DMS79 treated with DMSO at 0.1 percent for 48 hours (cell line): ENCODE measurements around the gene NDUFB2.
A peak's percentile ranks its signal among the peaks of the same experiment; 100 is the strongest.
"Not testable (repeated sequence)": the region's sequence is repeated elsewhere in the genome, so short reads cannot be mapped to it uniquely, and the experiment has no call there.

Source experiments
- DNase-seq: peaks from one replicate; lab custom pipeline; 2025; lab: John Stamatoyannopoulos, UW

The NDUFB2 gene

DNA sequence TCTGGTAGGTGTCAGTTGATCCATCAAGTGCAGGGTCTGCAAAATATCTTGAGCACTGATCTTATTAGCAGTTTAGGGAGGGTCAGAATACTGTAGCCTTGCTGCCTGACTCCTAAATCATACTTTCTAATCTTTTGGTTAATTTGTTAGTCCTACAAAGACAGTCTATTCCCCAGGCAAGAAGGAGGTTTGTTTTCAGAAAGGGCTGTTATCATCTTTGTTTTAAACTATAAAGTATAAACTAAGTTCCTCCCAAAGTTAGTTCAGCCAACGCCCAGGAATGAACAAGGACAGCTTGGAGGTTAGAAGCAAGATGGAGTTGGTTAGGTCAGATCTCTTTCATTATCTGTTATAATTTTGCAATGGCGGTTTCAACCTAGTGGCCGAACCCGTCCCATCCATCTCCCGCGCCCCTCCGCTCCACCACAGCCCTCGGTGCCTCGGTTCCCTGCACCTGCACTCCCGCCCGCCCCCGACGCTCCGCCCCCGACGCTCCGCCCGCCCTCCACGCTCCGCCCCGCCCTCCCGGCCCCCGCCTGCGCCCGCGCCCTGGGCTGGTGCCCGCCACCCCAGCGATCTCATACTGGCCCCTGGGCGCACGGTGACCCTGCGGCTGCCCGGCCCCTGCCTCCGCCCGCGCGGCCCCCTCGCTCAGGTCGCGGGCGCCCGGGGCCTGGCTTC, 24.0 kb upstream of the NDUFB2 start, which contains the start of gene ADCK2:
TSS of gene ADCK2 (plus strand) at position 564 of the 681 bp plus-strand sequence. CDS start 386 bp downstream, outside the sequence.
- DNase-seq, result peak; percentile 58

DNA sequence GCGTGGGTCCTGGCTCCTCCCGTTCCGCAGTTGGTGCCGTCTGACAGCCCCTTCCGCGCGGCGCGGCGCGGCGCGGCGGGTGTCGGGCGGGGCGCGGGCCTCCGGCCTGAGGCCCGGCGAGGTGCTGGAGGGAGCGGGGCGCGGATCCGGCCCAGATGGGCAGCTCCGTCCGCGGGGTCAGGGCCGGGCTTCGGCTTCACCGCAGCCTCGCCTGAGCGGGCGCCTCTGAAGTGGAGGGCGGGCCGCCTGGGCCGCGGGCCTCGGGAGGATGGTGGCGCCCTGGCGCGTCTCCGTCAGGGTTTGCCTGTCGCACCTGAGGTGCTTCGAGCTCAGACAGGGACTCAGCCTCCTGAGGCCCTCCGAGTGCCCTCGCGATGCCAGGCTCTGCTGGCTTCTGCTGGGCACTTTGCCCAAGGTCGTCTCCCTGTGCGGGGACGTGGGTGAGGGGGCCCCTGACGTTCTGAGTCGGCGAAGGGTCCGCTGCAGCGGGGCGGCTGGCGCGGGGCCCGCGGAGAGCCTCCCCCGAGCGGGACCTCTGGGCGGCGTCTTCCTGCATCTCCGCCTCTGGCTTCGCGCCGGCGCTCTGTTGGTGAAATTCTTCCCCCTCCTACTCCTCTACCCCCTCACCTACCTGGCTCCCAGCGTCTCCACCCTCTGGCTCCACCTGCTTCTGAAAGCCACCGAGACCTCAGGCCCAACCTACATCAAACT, 23.3 kb upstream of the NDUFB2 start:
- peak; percentile 55 for DNase-seq

DNA sequence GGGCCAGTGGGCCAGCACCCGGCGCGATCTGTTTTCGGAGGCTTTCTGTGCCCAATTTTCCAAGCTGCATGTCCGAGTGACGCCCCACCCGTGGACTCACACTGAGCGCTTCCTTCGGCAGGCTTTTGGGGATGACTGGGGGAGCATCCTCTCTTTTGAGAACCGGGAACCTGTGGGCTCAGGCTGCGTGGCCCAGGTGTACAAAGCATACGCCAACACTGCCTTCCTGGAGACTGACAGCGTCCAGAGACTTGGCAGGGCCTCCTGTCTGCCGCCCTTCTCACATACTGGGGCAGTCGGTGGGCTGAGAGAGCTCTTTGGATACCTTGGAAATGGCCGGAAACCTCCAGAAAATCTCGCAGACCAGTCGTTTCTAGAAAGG, 22.7 kb upstream of the NDUFB2 start:
- DNase-seq, result peak; percentile 50

DNA sequence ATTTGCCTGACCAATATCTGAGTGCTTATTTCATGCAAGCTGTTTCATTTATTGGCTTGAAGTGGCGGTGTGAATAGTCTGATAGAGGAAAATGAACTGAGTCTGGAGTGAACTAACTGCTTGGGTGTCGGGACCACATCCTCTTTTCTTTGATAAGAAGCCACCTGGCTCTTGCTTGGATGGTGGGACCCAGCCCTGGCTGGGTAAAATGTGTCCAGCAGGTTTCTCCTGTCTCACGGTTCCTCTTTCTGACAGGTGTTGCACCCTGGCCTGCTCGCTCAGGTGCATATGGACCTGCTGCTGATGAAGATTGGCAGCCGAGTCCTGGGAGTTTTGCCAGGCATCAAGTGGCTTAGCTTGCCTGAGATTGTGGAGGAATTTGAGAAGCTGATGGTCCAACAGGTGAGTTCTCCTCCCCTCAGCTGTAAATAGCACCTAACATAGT, 22.1 kb upstream of the NDUFB2 start:
- peak; percentile 72 for DNase-seq

DNA sequence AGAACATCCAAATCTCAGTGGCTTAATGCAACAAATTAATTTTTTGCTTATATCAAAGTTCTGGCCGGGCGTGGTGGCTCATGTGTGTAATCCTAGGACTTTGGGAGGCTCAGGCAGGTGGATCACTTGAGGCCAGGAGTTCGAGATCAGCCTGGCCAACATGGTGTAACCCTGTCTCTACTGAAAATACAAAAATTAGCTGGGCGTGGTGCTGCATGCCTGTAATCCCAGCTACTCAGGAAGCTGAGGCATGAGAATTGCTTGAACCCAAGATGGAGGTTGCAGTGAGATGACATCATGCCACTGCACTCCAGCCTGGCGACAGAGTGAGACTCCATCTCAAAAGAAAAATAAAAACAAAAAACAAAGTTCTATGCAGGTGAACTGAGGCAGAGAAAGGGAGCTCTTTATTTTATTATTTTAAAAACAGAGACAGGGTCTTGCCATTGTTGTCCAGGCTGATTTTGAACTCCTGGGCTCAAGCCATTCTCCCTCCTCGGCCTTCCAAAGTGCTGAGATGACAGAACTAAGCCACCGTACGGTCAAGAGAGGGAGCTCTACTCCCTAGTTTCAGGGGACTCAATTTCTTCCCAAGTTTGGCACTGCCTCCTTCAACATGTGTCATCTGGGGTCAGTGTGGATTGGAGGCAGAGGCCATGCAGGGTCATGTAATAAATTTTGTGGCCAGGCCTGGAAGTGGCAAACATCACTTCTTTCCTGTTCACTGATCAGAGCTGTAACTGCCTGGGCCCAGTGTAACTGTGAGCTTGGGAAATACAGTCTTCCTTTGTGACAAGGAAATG, 21.4 kb upstream of the NDUFB2 start:
- DNase-seq, result peak; percentile 2

DNA sequence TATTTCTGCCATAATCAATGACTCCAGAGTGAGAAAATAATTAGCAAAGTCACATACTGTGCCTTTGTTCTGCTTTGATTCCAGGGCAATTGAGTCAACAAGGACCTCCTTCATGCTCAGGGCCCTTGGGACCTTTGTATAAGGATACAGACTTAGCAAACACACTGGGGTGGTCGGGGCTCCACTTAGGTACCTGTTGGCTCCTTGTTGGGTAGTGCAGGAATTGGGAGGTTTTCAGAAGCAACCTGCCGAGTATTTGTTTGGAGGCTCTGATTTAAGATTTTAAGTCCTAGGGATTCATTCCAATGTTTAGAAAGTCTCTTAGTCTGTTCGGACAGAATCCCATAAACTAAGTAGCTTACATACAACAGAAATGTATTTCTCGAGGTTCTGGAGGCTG, 20.8 kb upstream of the NDUFB2 start:
- DNase-seq, result no peak

DNA sequence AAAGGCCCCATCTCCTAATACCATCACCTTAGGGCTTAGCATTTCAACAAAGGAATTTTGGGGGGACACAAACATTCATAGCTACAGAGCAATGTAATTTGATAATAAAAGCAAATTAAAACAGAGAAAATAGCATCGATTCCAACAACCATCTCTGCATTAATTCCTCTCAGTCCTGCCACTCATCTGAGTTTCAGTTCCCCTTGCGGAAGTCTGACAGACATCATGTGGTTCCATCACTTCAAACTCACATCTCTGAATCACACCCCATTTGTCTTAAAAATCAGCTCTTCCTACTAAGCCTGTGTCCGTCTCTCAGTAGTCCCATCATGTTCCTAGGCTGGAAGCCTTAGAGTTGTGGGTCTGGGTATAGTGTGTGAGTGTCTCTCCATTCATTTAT, 20.2 kb upstream of the NDUFB2 start:
- DNase-seq, result no peak

DNA sequence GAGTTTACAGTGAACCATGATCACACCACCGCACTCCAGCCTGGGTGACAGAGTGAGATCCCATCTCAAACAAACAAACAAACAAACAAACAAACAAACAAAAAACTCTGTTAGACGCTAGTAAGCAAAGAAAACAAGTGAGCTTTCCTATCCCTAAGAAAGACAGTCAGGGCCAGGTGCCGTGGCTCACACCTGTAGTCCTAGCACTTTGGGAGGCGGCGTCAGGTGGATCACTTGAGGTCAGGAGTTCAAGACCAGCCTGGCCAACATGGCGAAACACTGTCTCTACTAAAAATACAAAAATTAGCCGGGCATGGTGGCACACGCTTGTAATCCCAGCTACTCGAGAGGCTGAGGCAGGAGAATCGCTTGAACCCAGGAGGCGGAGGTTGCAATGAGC, 19.6 kb upstream of the NDUFB2 start:
- not testable (repeated sequence) for DNase-seq

DNA sequence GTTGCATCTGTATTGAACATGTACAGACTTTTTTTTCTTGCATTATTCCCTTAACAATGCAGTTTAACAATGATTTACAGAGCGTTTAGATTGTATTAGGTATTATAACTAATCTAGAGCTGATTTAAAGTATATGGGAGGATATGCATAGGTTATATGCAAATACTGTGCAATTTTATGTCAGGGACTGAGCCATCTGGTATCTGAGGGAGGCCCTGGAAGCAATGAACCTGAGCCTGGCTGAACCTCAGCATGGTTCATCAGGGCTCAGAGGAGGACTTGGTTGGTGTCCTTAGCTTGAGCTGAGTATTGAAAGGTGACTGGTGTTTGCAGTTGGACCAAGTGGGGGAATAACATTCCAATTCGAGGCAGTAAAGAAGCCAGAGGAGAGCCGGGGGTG, 19.0 kb upstream of the NDUFB2 start:
- DNase-seq, result no peak

DNA sequence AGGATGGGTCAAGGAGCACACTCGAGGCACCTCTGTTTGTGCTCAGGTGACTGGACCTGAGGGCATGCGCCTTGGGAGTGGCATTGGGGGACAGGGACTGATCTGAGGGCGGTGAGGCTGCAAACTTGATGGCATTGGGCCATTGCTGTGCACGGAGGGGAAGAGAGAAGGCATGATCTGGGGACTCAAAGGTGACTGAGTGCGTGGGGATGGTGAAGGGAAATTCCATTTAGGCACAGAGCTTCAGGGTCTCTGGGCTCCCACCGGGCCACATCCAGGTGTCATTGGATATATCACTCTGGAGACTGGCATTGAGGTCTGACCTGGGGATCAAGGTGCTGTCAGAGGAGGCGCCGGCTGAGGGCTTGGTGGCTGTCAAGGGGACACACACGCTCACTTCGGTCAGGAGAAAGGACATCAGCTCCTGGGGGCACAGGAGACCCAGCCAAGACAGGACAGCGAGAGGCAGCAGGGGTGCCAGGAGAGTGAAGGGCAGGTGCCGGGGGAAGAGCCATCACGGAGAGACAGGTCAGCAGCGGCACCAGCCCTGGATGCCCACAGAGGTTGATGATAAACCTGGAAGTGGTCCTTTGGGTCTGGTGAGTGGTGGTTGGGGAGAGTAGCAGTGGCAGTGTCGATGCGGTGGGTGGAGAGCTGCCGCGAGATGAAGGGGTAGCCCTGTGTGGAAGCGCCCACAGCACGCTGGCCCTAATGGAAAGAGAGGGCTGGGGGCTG, 18.3 kb upstream of the NDUFB2 start:
- no peak for DNase-seq

DNA sequence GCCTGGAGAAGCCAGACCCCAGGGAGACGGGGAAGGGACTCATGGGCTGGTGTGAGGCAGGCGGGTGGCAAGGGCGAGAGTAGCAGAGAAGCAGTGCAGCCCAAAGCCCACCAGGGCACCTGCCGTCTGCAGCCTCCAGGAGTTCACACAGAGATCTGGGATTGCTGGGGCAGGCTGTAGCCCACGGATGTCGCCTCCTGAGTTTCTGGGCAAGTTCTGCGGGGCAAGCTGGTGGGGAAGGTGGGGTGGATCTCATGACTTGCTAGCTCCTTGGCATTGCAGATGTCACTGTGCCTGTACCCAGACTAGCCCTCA, 17.7 kb upstream of the NDUFB2 start:
- DNase-seq, result no peak

DNA sequence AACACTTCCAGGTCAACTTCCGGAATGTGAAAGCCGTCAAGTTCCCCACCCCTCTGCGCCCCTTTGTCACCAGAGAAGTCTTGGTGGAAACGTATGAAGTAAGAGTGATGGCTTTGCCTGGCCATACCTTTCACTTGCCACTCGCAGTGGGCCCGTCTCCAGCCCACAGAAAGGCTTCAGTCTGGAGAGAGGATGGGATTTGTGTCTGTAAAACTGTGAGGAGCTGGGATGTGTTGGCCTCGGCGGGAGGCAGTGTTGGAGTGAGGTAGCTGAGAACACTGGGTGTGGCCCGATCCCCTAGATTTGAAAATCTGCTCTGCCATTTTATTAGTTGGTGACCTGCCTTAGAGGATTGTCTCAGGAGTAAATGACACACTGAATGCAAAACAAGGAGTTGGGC, 17.3 kb upstream of the NDUFB2 start:
- no peak for DNase-seq

DNA sequence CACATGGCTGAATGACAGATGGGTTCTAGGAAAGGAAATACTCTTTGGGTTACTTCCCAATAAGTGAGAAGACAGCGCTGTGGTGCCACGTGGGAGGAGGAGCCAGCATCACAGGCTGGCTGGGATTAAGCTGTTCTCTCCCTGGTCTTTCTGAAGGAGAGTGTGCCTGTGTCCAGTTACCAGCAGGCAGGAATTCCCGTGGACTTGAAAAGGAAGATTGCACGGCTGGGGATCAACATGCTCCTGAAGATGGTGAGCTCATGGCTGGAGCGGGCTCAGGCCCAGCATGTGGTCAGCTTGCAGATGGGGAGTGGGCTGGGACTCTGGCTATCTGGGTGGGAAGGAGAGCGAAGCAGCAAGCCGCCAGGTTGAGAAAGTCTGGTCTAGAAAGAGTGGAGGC, 15.6 kb upstream of the NDUFB2 start:
- DNase-seq, result no peak

DNA sequence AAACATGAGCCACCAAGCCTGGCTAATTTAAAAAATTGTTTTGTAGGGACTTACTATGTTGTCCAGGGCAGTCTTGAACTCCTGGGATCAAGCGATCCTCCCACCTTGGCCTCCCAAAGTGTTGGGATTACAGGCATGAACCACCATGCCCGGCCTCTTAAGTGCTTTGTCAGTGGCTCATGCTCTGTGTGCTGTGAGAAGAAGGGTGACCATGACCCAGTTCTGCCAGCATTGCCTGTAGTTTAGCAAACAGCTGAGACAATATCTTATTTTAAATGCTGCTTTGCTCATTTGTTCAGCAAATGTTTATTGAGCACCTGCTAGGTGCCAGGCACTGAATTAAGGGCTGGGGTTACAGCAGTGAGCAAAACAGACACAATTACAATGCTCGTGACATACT, 14.7 kb upstream of the NDUFB2 start:
- no peak for DNase-seq

DNA sequence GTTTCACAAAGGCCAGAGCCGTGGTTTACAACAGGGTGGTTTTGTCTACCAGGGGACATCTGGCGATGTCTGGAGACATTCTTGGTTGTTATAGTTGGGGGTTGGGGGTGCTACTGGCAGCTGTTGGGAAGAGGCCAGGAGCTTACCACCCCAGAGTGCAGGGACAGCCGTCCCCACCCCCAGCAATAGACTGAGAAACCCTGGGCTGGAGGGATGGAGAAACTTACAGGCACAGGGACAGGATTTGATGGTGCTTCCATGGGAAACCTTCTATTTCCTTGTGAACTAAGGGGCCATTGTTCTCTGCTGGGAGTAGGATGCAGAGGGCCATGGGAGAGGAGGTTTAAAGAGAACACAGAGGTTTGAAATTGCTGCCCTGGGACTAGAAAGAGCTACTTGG, 12.9 kb upstream of the NDUFB2 start:
- DNase-seq, result no peak

DNA sequence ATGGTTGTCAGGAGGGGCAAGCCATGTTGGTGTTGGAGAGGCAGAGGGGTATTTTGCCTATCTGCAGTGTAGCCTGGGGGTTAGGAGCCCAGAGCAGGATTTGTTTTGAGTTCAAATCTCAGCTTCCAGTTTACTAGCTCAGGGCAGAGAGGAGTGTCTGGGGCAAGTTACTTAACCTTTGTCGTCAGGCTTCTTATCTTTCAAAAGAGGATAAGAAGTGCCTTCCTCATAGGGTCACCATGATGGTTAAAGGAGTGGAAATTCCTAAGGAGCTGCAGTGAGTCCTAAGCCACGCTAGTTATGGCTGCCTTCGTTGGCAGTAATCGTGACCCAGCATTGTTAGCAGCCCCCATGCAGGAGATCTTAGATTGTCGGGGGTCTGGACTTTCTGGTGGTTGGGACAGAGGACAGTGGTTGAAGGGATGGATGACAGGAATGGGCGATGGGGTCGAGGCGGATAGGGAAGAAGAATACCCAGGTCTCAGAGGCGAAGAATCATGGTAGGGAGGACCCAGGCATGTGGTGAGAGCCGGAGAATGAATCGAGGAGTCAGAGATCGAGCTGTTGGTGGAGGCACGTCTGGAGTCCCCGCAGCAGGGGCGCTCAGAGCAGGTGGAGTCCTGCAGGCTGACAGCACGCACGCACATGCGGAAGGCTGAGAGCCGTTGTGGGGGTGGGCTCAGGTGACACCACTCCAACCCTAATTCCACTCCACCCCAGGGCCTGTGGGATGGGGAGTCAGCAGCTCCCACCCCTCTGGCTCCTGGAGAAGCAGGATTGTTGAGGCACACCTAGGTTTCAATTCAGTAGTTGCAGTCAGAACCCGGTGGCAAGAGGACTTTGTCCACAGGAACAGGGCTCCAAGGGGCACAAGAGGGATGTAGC, 12.2 kb upstream of the NDUFB2 start:
- DNase-seq, result no peak

DNA sequence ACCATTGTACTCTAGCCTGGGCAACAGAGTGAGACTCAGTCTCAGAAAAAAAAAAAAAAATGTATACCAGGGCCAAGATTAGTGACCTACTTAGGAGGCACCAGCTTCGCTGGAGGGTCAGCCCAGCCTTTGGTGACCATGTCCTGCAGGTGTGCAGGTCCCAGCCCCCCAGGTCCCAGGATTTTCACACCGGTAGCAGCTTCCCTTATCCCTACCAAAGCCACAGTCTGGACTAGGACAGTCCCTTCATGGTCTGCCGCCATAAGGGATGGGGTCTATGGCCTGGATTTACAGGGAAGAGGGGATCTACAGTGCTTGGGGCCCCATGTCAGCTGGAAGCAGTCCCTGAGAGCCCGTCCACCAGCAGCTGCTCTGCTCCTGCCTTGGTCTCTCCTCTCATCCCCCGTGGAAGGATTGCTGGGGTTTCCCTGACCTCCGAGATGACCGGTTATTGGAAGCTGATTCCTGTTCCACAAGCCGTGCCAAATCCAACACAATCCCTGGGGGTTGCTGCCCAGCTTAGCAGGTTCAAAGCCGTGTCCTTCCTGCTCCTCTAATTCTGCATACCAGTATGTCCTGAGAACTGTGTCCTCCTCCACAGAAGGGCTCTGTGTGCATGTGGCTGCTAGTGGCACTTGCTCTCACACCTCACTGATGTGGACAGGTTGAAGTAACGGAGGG, 11.0 kb upstream of the NDUFB2 start:
- DNase-seq, result no peak

DNA sequence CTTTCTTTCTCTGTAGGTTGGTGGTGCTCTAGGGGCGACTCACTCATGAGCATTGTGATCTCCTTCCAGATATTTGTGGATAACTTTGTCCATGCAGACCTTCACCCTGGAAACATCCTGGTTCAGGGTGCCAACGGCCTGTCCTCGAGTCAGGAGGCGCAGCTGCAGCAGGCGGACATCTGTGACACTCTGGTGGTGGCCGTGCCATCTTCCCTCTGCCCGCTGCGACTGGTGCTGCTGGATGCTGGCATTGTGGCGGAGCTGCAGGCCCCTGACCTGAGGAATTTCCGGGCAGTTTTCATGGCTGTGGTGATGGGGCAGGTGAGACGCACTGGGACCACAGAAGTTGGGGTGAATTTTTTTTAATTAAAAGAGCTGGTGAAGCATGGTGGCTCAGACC, 9.6 kb upstream of the NDUFB2 start:
- no peak for DNase-seq

DNA sequence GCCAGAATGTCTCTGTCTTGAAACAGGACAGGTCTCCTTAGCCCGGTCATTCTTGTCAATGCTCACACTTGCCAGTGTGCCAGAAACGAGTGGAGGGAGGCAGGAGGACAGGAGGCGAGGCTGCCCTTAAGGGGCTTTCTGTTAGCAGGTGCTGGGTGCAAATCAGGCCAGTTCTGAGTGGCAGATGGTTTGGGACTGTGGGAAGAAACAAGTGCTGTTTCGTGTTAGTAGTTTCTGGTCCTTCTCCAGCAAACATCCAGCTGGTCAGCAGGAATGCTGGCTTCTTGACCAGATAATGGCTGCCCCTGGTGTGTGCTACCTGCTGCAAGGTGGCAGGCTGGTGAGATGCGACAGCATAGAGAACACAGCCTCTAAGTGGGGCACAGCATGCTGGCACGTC, 8.2 kb upstream of the NDUFB2 start:
- DNase-seq, result no peak

DNA sequence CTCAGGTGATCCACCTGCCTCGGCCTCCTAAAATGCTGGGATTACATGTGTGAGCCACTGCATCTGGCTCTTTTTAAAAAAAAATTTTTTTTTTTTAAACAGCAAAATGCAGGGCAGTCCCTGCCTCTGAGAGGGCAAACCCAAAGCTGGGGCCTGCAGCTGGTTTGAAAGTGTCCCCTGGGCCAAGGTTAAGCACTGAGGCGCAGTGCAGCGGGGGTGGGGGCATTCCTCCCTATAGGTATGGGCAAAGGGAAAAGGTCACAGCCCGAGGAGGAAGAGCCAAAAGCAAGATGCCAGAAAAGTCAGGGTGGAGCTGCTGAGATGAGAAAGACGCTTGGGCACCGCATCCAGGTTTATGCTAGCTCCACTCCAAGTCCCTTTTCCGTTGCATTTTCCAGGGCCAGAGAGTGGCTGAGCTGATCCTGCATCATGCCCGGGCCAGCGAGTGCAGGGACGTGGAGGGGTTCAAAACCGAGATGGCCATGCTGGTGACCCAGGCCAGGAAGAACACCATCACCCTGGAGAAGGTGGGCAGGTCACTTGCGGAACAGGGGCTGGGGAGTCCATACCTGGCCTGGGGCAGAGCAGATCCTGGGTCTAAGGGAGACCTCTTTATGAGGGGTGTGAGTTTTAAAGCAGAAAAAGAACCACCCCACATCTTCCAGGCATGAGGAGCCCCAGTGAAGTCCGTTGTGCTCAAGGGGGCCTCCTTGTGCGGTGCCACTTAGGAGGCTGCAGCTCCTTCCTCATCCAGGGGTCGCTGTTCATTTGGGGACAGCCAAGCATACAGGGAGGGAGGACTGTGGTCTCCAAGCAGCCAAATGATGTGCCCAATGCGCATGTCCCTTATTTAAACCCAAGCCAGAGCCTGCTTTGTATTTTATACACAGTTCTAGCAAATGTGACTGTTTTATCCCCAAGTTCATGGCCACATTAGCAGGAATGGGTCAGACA, 7.0 kb upstream of the NDUFB2 start:
- DNase-seq, result no peak
